ENCODE measurements around the gene HOXB2. TPM values are rescaled to one million over a fixed set of nuclear protein-coding genes. Genes with fewer than 3 reads are reported as not detected.

HOXB2 gene
- total RNA-seq, 2 experiments from 2014 or later: 4.8 to 4.9 TPM

GRCh38 chr17:48550502-48551213, 5.7 kb upstream of the HOXB2 start:
- Histone ChIP-seq H3K36me3 (ENCODE audit: insufficient read depth, low read length) (peaks cover 2% of the 10 kb centered on the region), H3K4me3 (ENCODE audit: low read length) (no peak overlapping the region), H3K4me1 (ENCODE audit: insufficient read depth, low read length) (peaks cover 30% of the 10 kb centered on the region), H3K27ac (ENCODE audit: low read depth in 1 of 2, low read length in 2 of 2) (no peak overlapping the region), H3K9me3 (ENCODE audit: control insufficient read depth in 1 of 2, insufficient read depth in 1 of 2, low read length in 2 of 2) (no peaks in the 10 kb centered on the region), H3K27me3 (ENCODE audit: control insufficient read depth in 1 of 2, insufficient read depth in 2 of 2, low read length in 2 of 2) (peaks cover 0 to under 1% of the 10 kb centered on the region in 2 experiments)
- ATAC-seq (ENCODE audit: poor library complexity) (no peak), DNase-seq (no peak)
- CTCF ChIA-PET: no interaction called here
- Mint-ChIP-seq H3K9me3 (no peaks in the 10 kb centered on the region), H3K4me3 (no peak overlapping the region), H3K27me3 (peaks cover 54% of the 10 kb centered on the region), H3K4me1 (ENCODE audit: low read depth) (peaks cover 20% of the 10 kb centered on the region), H3K27ac (no peak overlapping the region), H3K36me3 (ENCODE audit: low read depth) (no peaks in the 10 kb centered on the region)
- POLR2A ChIA-PET: no interaction called here
- no peak for TF ChIP-seq CTCF (IDR thresholded peaks at IDR 0.05)
- intact Hi-C loops (cut with DNase I, micrococcal nuclease): no loop called here

GRCh38 chr17:48549914-48550501, 5.1 kb upstream of the HOXB2 start:
- TF ChIP-seq CTCF (IDR thresholded peaks at IDR 0.05): no peak
- Mint-ChIP-seq H3K4me1 (ENCODE audit: low read depth) (peaks cover 21% of the 10 kb centered on the region), H3K9me3 (no peaks in the 10 kb centered on the region), H3K4me3 (no peak overlapping the region), H3K27me3 (peaks cover 55% of the 10 kb centered on the region), H3K27ac (no peak overlapping the region), H3K36me3 (ENCODE audit: low read depth) (no peaks in the 10 kb centered on the region)
- ChIA-PET CTCF (no interaction called here), POLR2A (interaction anchor here (0.6 kb wide), 1 partner anchor 198 kb away, joined by 5 read pairs; no protein-coding TSS in a partner anchor)
- H3K9me3 ChIP-seq (ENCODE audit: control insufficient read depth in 1 of 2, insufficient read depth in 1 of 2, low read length in 2 of 2): no peaks in the 10 kb centered on the region
- no peak overlapping the region for H3K27ac ChIP-seq (ENCODE audit: low read depth in 1 of 2, low read length in 2 of 2)
- DNase-seq: no peak
- no peak overlapping the region for H3K4me3 ChIP-seq (ENCODE audit: low read length)
- peaks cover 35% of the 10 kb centered on the region for H3K4me1 ChIP-seq (ENCODE audit: insufficient read depth, low read length)
- no peak for ATAC-seq (ENCODE audit: poor library complexity)
- H3K27me3 ChIP-seq (ENCODE audit: control insufficient read depth in 1 of 2, insufficient read depth in 2 of 2, low read length in 2 of 2): no peaks in the 10 kb centered on the region
- intact Hi-C loops (cut with DNase I, micrococcal nuclease): no loop called here
- H3K36me3 ChIP-seq (ENCODE audit: insufficient read depth, low read length): peaks cover 2% of the 10 kb centered on the region

GRCh38 chr17:48549281-48549630, 4.3 kb upstream of the HOXB2 start:
- no peaks in the 10 kb centered on the region for H3K27me3 ChIP-seq (ENCODE audit: control insufficient read depth in 1 of 2, insufficient read depth in 2 of 2, low read length in 2 of 2)
- DNase-seq (no peak), ATAC-seq (ENCODE audit: poor library complexity) (no peak)
- intact Hi-C loops (cut with DNase I, micrococcal nuclease): no loop called here
- peaks cover 38% of the 10 kb centered on the region for H3K4me1 ChIP-seq (ENCODE audit: insufficient read depth, low read length)
- peaks cover 28% of the 10 kb centered on the region for H3K4me1 Mint-ChIP-seq (ENCODE audit: low read depth)
- H3K9me3 Mint-ChIP-seq: no peaks in the 10 kb centered on the region
- no peak for TF ChIP-seq CTCF (IDR thresholded peaks at IDR 0.05)
- H3K27me3 Mint-ChIP-seq: peaks cover 55% of the 10 kb centered on the region
- H3K27ac ChIP-seq (ENCODE audit: low read depth in 1 of 2, low read length in 2 of 2): no peak overlapping the region
- H3K9me3 ChIP-seq (ENCODE audit: control insufficient read depth in 1 of 2, insufficient read depth in 1 of 2, low read length in 2 of 2): no peaks in the 10 kb centered on the region
- no peak overlapping the region for H3K4me3 Mint-ChIP-seq
- CTCF ChIA-PET: interaction anchor here (0.9 kb wide), 1 partner anchor 9 kb away, joined by 3 read pairs; no protein-coding TSS in a partner anchor
- peaks cover 2% of the 10 kb centered on the region for H3K36me3 ChIP-seq (ENCODE audit: insufficient read depth, low read length)
- no peaks in the 10 kb centered on the region for H3K36me3 Mint-ChIP-seq (ENCODE audit: low read depth)
- POLR2A ChIA-PET: interaction anchor here (0.6 to 0.7 kb wide), 2 partner anchors 141 to 198 kb away, joined by 3 to 5 read pairs; no protein-coding TSS in a partner anchor
- H3K27ac Mint-ChIP-seq: no peak overlapping the region
- no peak overlapping the region for H3K4me3 ChIP-seq (ENCODE audit: low read length)

All from CD4-positive, alpha-beta T cell (primary cell).